ENCODE data around the gene AK9.
"Not testable (repeated sequence)": the region's sequence is repeated elsewhere in the genome, so short reads cannot be mapped to it uniquely, and the experiment has no call there.

AK9 gene

DNA sequence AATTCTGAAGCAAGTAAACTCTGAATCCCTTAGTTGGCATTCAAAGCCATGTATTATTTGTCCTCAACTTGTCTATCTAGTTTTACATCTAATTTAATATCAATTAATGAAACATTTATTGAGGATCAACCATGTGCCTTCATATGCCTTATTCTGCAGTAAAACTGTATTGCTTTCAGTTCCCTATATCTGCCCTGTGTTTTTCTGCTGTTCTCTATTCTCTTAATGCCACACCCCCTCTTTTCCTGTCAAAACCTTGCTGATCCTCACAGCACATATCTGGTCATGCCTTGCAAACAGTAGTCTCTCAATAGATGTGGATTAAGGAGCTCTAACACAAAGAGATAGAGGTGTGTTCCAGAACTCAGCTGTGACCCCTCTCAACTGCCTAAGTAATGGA, 2.1 kb upstream of the AK9 start:
- no peak for DNase-seq

DNA sequence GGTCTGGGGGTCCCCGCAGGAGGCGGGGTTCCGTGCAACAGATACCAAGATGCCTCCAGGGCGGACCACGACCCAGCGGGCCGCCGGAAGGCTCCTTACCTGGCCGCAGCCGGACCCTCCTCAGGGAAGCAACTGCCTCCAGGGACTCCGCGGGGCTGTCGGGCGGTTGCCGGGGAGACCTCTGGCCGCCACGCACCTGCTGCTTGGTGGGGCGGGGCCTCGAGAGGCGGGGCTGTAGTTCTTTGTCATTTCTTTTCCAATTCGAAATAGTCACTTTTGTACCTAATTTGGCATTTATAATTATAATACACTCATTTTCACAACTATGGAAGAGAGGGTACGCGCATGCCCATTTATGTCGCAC, 647 bp downstream of the AK9 start:
- no peak for DNase-seq

DNA sequence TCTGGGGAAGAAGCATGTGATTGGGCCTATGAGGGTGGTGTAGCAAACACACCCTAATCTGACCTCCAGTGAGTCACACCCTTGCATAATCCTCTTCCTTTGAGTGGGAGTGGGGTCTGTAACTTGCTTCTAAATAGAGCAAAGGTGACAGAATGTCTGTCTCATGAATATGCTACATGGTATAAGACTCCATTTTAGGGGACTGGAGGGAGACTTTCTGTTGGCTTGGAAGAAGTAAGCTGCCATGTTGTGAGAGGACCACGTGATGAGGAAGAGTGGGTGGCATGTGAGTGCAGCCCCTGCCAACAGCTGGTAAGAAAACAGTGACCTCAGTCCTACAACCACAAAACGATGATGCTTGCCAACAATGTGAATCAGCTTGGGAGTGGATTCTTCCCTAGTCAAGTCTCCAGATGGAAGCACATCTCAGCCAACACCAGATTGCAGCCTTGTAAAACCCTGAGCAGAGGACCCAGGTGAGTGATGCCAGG, 3.7 kb downstream of the AK9 start:
- DNase-seq = no peak

DNA sequence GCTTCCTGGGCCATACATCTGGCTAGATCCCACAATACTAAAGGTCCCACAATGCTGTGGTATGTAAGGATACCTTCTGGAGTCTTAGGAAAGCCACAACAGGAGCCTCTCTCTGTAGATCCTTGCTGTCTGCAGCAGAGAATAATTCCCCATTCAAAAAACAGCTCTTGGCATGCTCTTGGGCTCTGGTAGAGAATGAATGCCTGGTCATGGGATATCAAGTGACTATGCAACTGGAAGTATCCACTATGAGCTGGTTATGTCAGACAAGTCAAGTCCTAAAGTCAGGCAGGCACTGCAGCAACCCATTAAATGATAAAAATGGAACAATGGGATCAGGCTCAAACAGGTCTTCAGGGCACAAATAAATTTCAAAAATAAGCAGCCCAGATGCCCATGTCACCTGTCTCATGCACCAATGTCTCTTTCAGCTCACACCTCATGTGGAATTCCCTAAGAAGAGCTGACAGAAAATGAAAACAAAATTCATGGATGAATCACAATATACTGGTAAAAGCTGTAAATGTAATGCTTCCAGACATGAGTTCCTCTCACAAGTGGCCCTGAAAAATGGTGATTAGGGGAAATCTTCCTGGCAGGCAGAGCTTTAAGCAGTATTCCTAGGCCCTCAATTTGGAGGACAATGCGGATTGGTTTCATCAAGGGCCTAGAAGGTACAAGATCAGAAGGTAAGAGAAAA, 4.3 kb downstream of the AK9 start:
- DNase-seq = no peak

DNA sequence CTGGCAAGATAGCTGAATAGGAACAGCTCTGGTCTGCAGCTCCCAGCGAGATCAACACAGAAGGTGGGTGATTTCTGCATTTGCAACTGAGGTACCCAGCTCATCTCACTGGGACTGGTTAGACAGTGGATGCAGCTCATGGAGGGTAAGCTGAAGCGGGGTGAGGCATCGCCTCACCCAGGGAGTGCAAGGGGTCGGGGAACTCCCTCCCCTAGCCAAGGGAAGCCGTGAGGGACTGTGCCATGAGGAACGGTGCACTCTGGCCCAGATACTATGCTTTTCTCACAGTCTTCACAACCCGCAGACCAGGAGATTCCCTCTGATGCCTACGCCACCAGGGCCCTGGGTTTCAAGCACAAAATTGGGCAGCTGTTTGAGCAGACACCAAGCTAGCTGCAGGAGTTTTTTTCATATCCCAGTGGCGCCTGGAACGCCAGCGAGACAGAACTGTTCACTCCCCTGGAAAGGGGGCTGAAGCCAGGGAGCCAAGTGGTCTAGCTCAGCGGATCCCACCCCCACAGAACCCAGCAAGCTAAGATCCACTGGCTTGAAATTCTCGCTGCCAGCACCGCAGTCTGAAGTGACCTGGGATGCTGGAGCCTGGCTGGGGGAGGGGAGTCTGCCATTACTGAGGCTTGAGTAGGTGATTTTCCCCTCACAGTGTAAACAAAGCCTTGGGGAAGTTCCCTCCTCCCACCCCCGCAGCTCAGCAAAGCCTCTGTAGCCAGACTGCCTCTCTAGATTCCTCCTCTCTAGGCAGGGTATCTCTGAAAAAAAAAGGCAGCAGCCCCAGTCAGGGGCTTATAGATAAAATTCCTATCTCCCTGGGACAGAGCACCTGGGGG, 12.1 kb downstream of the AK9 start:
- DNase-seq = not testable (repeated sequence)

DNA sequence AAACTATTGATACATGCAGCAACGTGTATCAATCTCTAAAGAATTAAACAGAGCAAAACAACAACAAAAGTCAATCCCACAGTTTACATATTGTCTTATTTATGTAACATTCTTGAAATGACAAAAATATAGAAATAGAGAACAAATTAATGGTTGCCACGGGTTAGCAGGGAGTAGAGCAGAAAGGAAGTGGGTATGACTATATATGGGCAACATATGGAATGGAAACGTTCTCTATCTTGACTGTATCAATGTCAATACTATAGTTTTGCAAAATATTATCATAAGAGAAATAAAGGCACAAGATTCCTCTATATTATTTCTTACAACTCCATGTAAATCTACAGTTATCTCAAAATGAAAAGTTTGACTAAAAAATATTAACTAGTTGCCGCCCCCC, 12.8 kb downstream of the AK9 start:
- no peak for DNase-seq

DNA sequence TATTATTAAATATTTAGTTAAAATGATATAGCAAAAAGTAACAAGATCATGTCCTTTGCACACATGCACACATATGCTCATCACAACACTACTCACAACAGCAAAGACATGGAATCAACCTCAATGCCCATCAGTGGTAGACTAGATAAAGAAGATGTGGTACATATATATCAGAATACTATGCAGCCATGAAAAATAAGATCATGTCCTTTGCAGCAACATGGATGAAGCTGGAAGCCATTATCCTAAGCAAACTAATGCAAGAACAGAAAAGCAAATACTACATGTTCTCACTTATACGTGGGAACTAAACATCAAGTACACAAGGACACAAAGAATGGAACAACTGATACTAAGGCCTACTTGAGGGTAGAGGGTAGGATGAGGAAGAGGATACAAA, 14.3 kb downstream of the AK9 start:
- DNase-seq = no peak

DNA sequence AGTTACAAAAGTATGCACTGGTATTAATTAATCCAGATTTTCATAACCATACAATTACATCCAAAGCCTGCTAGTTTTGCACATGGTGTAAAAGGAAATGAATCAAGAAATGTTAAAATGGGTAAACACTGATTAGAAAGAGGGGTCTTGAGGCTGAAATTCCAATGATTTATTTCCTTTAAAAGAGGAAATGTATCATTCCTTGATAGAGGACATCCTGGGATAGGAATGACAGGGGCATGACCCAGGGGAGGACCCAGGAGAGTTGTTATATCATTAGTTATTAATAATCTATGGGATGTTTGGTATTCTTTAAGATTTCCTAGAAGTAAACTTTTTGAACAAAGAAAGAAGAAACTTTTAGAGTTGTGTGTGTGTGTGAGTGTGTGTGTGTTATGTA, 18.2 kb downstream of the AK9 start:
- no peak for DNase-seq

DNA sequence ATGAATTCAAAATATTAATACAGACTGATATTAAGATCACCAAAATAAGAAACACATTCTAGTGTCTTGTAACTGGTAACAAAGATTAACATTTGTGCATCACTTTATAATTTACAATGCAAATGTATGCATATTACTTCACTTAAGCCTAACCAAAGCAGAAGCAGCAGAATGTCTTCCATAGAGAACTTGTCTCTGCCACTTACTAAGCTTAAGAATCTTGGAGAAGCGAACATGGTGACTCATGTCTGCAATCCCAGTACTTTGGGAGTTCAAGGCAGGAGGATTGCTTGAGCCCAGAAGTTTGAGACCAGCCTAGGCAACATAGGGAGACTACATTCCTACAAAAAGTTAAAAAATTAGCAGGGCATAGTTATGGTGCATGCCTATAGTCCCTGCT, 18.8 kb downstream of the AK9 start:
- DNase-seq = no peak

DNA sequence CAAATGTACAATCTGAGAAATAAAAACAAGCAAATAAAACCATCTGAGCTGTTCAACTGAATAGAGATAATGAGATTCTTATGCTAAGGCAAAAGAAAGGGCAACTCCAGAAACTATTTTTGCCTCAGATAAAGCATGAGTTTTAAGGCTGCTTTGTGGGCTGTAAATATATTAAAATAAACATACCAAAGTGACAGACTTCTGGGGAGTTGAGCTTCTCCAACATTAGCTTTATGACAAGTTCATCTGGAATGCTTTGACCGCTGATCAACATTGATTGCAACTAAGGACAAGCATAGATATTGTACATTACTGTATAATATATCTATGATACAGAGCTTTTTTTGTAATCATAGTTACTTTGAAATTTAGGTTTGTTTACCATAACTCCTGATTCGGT, 19.3 kb downstream of the AK9 start:
- no peak for DNase-seq

DNA sequence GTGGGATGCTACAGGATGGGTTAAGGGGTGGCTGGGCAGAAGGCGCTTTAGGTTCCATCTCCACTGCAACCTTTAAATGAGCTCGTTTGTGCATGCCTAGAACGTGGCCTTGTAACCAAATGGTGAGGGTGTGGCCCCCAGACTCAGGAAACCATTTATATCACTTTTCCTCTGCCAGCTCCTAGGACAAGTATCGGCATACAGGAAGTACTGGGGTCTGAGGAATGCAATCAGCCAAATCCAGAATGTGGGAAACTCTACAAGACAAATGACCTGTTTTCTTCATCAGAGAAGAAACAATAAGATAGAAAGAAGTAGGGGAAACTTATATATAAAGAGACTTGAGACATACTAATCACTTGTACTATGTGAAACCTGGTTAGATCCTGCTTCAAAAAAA, 21.2 kb downstream of the AK9 start:
- no peak for DNase-seq

DNA sequence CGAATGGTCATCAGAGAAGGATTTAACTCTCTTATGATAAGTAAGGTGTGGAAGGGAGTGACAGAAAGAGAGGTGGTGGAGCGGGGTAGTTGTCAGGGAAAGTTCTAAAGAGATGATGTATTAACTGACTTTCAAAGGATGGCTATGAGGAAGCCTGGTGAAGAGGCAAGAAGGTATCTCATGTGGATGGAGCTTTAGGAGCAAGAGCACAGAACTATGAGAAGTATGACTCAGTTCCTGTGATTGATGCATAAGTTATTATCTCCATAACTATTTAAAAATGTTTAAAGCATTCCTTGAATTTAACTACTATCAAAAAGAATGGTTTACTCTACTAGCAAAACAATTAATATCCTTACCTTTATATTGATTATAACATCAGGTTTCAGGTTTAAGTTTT, 28.8 kb downstream of the AK9 start:
- no peak for DNase-seq

DNA sequence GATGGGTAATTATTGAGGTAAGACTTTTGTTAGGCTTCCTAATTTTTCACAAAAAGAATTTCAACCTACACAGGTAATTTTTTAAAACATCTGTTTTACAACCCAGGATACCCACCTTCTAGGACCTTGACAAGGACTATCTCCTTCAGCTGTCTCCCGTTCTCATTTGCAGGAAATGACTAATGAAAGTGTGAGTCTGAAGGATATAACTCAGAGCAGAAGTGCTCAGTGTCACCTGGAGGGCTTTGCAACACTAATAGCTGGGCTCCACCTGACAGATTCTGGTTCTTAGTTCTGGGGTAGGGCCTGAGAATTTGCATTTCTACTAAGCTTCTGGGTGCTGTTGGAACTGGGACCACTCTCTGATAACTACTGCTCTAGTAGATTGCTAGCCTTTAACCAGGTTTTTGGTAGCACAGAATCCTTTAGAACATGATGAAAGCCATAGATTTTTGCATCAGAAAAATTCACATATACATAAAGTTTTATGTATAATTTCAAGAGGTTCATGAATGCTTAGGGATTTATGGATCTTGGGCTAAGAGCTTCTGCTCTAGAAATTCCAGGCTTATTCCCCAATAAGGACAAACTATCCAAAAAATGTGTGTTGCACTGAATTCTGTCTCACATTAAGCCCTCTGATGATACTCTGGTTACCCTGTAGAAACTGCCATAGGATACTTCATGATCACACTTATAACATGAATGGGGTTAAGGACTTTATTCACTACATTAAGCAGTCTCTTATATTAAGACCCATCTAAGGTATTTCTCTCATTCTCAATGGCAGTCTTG, 30.3 kb downstream of the AK9 start:
- no peak for DNase-seq

DNA sequence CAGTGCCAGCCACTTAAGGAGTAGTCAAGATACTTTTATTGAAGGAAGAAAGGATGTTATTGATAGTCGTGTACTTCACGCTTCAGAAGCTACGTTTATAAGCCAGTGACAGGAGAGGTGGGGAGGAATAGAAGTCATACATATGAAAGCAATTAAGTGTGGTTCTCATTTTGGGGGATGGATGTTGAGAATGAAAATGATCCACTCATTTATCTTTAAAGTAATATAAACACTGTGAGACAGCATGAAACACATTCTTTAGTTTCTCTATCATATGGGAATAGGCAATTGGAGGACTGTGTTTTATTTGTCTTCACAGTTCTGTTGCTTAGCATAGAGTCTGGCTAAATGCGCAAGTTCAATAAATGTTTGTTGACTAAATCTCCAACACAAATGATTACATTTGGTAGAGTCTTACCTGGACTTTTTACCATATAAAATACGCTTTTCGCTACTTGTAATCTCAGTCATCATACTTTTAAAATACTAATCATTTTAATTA, 35.2 kb downstream of the AK9 start:
- no peak for DNase-seq

DNA sequence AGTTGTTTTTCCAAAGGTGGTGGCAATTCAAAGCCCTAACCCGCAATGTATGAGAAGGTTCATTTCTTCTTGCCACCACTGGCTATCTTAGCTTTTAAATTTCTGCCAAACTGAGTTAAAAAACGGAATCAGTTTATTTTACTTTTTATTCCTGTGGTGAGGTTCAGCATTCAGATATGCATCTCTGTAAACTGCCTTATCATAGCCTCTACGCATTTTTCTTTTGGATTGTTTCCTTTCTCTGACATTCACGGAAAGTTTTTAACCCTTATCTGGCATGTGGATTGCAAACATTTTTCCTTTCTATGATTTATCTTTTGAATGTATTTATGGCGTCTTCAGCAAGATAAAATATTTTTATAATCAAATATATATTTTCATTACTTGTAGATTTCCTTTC, 37.7 kb downstream of the AK9 start:
- DNase-seq = no peak

DNA sequence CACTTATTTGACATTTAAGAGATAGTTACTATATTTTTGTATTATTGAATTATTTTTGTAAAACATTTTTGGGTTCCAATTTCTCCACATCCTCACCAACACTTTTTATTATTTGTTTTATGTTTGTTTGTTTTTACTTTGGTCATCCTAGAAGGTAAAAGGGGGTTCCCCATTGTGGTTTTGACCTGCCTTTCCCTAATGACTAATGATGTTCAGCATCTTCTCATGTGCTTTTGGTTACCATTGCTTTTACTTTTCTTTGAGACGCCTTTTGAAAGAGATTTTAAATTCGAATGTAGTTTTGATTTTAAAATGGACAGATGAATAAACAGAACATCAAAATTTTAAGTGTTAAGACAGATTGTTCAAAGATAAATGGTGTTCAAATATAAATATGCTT, 46.9 kb downstream of the AK9 start:
- DNase-seq = no peak

DNA sequence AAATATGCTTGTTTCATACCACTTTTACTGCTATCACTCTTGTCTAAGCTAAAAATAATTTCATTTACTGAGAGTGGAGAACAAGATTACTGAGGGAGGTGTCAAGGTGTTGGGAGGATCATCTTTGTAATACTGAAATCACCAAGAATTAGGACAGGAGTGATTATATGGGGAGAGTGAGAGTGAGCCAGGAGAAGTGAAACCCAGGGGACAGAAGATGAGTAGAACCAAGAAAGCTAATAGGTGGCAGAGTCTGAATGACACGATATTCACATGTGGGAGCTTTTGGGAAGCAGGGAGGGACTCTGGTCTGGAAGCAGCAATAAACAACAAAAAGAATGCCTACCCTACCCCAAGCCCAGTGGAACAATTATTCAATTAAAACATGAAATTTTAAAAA, 58.6 kb downstream of the AK9 start:
- DNase-seq = no peak

DNA sequence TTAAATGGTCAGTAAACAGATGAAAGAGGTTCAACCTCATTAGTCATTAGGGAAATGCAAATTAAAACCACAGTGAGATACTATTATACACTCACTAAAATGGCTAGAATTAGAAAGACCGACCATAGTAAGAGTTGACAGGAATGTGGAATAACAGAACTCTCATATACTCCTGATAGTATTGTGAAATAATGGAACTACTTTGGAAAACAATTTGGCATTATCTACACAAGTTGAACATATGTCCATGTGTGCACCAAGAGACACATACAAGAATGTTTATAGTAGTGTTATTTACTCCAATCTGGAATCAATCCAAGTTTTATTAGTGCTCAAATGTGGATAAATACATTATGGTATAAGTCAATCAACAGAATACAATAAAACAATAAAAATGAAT, 59.6 kb downstream of the AK9 start:
- DNase-seq = no peak

DNA sequence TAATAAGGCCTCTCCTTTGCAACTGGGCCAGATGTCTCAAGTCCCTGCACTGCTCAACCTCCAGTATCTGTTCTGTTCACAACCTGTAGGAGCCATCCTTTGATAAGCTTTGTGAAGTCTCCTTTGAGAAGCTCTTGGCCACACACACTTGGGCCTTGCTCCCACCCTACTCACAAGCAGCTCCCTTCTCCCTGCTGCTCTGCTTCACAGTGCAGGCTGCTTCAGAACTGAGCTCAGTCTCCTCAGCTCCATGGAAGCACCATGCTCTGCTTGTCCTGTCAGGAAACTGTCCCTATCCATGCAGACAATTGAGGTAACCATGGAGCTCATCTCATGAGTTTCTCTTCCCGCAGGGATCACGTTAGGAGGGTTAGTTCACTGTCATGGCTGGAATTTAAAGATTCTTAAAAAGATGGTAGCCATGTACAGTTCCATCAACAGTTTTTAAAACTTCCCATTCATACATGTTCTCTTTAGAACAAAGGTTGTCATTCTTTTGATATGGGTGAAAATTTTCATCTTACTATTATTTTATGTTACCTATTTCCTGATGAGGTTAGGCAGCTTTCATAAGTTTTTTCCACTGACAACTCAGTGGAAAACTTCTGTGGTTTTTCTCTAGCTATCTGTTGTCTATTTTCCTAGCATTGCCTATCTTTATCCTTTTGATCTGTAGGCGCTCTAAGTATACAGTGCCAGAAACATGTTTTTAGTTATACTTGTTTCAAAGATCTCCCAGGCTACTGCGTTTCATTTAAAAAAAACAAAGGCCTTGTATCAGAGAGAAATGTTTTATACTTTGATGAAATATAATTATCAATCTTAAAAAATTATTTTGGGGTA, 62.6 kb downstream of the AK9 start:
- DNase-seq = no peak

DNA sequence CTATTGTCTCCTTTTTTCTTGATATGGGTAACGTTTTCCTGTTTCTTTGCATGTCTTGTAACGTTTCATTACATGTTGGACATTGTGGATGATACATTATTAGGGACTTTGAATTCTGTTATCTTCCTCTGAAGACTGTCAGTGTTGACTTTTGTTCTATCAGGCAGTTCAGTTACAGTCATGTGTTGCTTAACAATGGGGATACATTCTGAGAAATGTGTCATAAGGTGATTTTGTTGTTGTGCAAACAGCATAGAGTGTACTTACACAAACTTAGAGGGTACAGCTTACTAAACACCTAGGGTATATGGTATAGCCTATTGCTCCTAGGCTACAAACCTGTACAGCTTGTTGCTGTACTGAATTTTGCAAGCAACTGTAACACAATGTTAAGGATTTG, 64.7 kb downstream of the AK9 start:
- no peak for DNase-seq

DNA sequence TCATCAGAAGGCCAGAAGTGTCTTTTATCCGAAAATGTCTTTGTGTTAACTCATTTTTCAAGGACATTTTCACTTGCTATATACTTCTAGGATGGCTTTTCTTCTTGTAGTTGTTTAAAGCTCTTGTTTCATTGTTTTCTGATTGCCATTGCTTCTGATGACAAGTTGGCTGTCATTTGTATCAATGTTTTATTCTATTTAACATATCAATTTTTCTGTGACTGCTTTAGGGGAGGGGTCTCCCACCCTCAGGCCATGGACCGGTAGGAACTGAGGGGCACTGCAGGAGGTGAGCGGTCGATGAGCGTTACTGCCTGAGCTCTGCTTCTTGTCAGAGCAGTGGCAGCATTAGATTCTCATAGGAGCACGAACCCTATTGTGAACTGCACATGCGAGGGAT, 65.8 kb downstream of the AK9 start:
- DNase-seq = no peak

DNA sequence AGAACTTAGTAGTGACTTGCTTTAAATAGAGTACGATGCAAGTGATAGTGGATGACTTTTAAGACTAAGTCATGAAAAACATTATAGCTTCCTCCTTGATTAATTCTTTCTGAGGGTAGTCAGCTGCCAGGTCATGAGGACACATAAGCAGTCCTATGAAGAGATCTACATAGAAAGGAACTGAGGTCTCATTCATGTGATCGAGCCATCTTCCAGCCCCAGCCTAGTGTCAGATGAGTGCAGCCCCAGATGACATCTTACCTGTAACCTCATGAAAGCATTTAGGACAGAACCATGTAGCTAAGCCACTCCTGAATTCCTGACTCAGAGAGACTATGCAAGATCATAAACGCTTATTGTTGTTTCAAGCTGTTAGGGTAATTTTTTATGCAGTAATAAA, 67.7 kb downstream of the AK9 start:
- DNase-seq = no peak

DNA sequence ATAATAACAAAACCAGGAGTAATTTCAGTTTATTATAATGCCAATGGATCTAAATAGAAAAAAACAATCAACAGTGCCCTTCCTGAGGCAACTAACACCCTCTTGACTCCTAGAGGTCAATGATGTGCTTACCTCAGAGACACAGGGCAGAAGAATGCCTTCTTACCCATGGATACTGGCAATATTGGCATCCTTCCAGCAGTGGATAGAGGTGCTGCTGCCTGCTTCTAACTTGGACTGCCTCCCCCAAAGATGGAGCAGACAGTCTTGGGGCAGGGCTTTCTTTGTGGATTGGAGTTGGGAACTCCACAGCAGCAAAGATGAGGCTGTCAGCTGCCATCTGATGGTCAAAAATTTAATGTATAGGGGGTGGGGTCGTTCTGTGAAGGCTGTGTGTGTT, 78.7 kb downstream of the AK9 start:
- no peak for DNase-seq

All from GDM1 (cell line).